Subcutaneous adipose tissue (tissue), 4 donors: ENCODE results near the gene RHBDF1. TPM values are rescaled to one million over a fixed set of nuclear protein-coding genes. Genes with fewer than 3 reads are reported as not detected.

Experiments used
- CTCF ChIP-seq: fragments of 450-650 bp; IDR thresholded peaks from one replicate; pipeline ENCODE4 v1.5.1; 2016; ENCODE audit warnings: low read depth, mild to moderate bottlenecking, control low read depth, antibody characterized with exemption, moderate library complexity
- small RNA-seq: library from RNA; depleted of rRNA; stranded (forward); fragments of <200 nt; gene quantifications from one replicate; pipeline ENCODE3, GENCODE V24; 2016
- total RNA-seq, 4 donors: library from RNA; depleted of rRNA; stranded (reverse); fragments of >200 nt; gene quantifications; one replicate each; pipeline ENCODE4 v1.1.0, GENCODE V29; 2016

RHBDF1 gene
- total RNA-seq, 4 donors from 2014 or later: 17.2 to 72.7 (median 27.9) TPM

- TF ChIP-seq CTCF: no peak
Measured at GRCh38 chr16:35678-36305, 36.6 kb downstream of the RHBDF1 start.

- no peak for TF ChIP-seq CTCF
Measured at GRCh38 chr16:35011-35677, 37.3 kb downstream of the RHBDF1 start.

- no peak for TF ChIP-seq CTCF
Measured at GRCh38 chr16:34648-34987, 37.8 kb downstream of the RHBDF1 start.

- TF ChIP-seq CTCF: no peak
Measured at GRCh38 chr16:33877-34647, 38.4 kb downstream of the RHBDF1 start.

GRCh38 chr16:9903-10665 is 62.3 kb downstream of the RHBDF1 start:
- no peak for TF ChIP-seq CTCF

Small RNA genes within 50 kb of the gene (small RNA-seq; reads per million reads assigned to genes)
- gene MIR6859-4: not detected
- gene Z69720.2: not detected

Other genes with a start within 250 kb of the RHBDF1 start
- gene POLR3K, start 19.0 kb downstream of the RHBDF1 start, total RNA-seq: 1 to 10 TPM; 1.5 to 7.3 (median 4.8) TPM
- 10 to 100 TPM; 12.8 to 21.9 (median 15.2) TPM for gene SNRNP25, start 18.8 kb downstream of the RHBDF1 start, total RNA-seq
- gene MPG, start 5.6 kb upstream of the RHBDF1 start, total RNA-seq: 100 to 1,000 TPM in 1 of 4 donors, 10 to 100 TPM in 3; 50.2 to 108 (median 83.5) TPM
- 10 to 100 TPM; 18.7 to 39.2 (median 24.7) TPM for gene NPRL3, start 66.0 kb upstream of the RHBDF1 start, total RNA-seq
- 1 to 10 TPM in 1 of 4 donors, under 1 TPM in 1, not detected in 2; 0.88 to 3.0 TPM for gene HBZ, start 80.0 kb upstream of the RHBDF1 start, total RNA-seq
- gene HBM, start 93.3 kb upstream of the RHBDF1 start, total RNA-seq: 1 to 10 TPM in 2 of 4 donors, not detected in 2; 1.3 to 2.4 TPM
- 100 to 1,000 TPM in 2 of 4 donors, 10 to 100 TPM in 2; 25.2 to 313 (median 90.4) TPM for gene HBA2, start 100.2 kb upstream of the RHBDF1 start, total RNA-seq
- 10 to 100 TPM; 11.9 to 71.7 (median 41.0) TPM for gene HBA1, start 104.0 kb upstream of the RHBDF1 start, total RNA-seq
- gene HBQ1, start 107.8 kb upstream of the RHBDF1 start, total RNA-seq: not detected
- 100 to 1,000 TPM in 2 of 4 donors, 10 to 100 TPM in 2; 73.9 to 133 (median 94.1) TPM for gene LUC7L, start 156.8 kb upstream of the RHBDF1 start, total RNA-seq
- gene FAM234A, start 162.2 kb upstream of the RHBDF1 start, total RNA-seq: 100 to 1,000 TPM in 1 of 4 donors, 10 to 100 TPM in 3; 43.4 to 117 (median 50.2) TPM
- gene RGS11, start 203.3 kb upstream of the RHBDF1 start, total RNA-seq: 10 to 100 TPM in 2 of 4 donors, 1 to 10 TPM in 2; 6.2 to 20.2 (median 11.4) TPM
- not detected for gene ARHGDIG, start 208.0 kb upstream of the RHBDF1 start, total RNA-seq
- under 1 TPM in 2 of 4 donors, not detected in 2; 0.22 to 0.94 TPM for gene PDIA2, start 210.5 kb upstream of the RHBDF1 start, total RNA-seq